Measurements from ENCODE around the gene MAP3K20.

The MAP3K20 gene

DNA sequence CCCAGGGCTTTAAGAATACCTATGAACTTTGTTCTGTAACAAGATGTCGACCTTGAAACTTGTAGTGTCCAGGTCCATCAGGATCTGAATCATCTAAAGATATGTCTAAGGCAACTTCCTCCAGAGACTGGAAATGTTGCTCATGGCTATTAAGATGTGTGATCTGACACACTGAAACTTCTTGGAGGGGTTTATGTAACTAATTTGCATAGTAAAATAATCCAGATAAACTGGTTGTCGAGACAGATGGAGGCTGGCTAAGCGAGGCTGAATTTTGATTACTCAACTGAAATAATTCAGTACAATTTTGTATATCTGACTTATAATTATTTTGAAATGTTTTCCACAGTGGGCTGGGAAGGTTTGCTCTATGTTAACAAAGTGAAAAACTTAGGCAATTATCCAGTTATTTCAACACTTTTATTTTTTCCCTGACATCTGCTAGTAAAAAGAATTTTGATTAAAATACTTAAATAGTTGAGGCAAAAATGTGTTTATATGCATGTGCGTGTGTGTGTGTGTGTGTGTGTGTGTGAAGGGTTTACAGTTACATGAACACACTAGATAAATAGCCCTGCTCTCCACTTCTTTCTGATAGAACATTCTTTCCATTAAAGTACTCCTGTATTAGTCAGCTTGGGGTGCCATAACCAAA lies 11.4 kb upstream of the MAP3K20 start:
- in situ Hi-C loops (cut with MboI; ENCODE audit: low sequenced_read_pairs, unreplicated experiment): no loop called here
- TF ChIP-seq, protein P1, sequence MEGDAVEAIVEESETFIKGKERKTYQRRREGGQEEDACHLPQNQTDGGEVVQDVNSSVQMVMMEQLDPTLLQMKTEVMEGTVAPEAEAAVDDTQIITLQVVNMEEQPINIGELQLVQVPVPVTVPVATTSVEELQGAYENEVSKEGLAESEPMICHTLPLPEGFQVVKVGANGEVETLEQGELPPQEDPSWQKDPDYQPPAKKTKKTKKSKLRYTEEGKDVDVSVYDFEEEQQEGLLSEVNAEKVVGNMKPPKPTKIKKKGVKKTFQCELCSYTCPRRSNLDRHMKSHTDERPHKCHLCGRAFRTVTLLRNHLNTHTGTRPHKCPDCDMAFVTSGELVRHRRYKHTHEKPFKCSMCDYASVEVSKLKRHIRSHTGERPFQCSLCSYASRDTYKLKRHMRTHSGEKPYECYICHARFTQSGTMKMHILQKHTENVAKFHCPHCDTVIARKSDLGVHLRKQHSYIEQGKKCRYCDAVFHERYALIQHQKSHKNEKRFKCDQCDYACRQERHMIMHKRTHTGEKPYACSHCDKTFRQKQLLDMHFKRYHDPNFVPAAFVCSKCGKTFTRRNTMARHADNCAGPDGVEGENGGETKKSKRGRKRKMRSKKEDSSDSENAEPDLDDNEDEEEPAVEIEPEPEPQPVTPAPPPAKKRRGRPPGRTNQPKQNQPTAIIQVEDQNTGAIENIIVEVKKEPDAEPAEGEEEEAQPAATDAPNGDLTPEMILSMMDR (IDR thresholded peaks at IDR 0.05; ENCODE audit: borderline replicate concordance, control extremely low read depth, extremely low read depth, insufficient read depth, missing control alignments): no peak
- DNase-seq (ENCODE audit: low spot score): no peak

DNA sequence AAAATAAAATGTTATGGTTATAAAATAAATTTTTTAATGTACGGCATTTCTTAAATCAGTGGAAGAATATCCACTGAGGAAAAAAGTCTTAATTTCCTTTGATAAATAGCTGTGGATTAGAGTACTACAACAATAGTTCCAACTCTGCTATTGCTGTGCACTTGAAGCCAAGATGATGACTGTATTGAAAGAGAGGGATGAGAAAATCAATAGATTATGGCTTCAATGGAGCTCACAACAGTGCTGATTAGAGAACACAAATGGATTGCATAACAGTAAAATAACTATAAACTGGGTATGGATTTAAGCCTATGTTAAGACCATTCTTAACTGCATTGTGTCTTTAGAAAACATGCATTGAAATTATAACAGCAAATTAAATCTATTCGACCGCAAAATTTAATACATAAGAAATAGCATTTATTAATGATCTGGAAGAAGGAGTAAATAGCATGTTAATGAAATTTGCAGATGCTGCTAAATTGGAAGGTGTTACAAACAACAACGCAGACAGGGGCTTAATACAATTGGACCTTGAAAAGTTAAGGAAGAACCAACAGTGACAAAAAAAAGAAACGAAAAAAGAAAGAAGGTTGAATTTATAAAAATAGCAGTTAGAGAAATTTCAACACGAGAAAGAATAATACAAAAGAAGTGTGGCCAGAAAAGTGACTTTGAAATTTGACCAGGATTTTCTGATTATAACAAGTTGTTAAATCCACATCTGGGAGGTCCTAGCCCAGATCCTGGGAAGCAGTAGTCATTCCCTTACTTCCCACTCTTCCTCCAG lies 8.6 kb upstream of the MAP3K20 start:
- in situ Hi-C loops (cut with MboI; ENCODE audit: low sequenced_read_pairs, unreplicated experiment): no loop called here
- TF ChIP-seq, protein P1 (IDR thresholded peaks at IDR 0.05; ENCODE audit: borderline replicate concordance, control extremely low read depth, extremely low read depth, insufficient read depth, missing control alignments): no peak
- DNase-seq (ENCODE audit: low spot score): no peak

DNA sequence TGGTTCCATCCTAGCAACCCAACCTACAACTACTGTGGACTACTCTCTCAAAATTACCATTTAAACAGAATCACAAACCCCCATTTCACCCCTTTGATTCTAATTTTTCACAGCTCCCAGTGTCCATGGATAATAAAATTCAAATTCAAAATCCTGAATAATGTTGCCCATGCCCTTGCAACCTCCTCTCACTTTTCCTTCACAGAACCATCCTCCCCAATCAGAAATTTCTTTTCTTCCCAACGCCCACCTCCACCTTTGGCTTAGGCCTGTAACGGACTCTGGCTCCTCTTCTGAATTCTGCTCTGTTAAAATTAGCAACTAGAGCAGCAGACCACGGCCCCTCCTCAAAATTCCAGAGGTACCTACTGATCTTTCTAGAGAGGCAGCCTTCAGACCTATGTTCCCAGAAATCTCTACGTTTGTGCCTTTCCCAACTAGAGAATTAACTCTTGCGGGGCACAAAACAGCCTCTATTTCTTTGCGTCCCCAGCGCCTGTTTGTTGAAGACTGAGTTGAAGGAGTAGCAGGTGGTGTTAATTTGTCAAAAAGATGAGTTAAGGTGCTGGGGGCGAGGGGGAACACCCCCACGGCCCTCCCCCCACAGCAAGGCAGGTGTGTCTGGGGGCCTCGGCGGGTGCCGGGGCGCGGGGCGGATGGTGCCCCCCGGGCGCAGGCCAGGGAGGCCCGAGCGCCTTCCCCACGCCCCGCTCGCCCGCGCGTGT lies 428 bp upstream of the MAP3K20 start:
- in situ Hi-C loops (cut with MboI; ENCODE audit: low sequenced_read_pairs, unreplicated experiment): no loop called here
- DNase-seq (ENCODE audit: low spot score): no peak
- TF ChIP-seq, protein P1 (IDR thresholded peaks at IDR 0.05; ENCODE audit: borderline replicate concordance, control extremely low read depth, extremely low read depth, insufficient read depth, missing control alignments): no peak

DNA sequence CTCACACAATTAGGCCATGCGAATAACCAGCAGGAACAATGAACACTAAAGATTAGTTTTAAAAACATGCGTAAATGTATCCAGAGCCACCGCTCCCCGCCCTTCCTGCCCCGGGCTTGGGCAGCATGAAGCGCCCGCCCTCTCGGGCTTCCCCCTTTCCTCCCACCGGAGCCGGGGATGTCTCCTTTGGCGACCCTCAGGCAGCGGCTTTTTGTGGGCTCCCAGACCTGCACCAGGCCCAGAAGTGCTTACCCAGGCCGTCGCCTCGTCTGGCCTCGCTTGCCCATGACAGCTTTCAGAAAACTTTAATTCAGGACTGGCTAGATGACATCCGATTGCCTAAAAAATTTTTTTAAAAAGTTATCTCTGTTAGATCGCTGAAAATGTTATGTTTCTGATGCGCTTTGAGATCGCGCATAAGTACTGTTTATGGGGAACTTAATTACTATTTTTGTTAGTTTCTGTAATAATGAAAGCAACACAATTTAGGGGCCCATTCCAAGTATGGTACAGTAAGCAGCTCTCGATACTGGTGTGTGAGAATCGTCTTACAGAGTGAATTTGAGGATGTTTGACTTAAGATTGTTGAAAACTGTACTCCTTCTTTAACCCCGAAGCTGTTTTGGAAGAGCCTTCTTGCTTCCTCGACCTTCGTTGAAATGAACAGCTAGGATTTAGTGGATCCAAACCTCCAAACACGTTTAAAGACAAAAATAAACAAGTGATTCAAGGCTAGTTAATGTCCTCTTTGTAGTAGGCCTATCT lies 1.1 kb downstream of the MAP3K20 start:
- TF ChIP-seq, protein P1 (IDR thresholded peaks at IDR 0.05; ENCODE audit: borderline replicate concordance, control extremely low read depth, extremely low read depth, insufficient read depth, missing control alignments): no peak
- in situ Hi-C loops (cut with MboI; ENCODE audit: low sequenced_read_pairs, unreplicated experiment): no loop called here
- peak; percentile 27 for DNase-seq (ENCODE audit: low spot score)

DNA sequence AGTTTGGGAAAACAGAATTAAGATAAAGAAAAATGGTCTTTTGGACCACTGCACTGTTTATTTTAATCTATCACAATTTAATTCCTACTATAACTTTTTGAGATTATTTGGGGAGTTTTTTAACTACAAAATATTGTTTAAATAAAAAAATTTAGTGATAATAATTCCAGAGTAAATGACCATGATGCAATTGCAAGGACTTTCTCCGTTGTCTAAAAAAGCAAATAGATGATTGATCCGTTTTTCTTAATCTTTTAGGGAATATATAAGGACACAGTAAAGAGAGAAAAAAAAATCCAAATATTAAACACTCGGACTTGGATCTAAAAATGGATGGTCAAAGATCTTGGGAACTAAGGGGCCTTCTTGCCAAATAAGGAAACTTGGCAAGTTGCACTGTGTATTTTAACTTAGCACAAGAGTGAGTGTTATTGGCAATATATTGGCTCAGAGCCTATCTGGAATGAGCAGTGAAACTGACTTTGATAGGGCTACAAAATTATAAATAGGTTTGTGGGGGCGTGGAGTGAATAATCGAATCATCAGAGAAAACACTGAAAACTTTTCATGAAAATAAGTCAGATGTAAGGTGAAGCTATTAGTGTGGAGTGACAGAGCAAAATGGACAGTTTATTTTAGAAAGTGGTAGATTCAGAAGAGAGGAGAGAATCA lies 2.0 kb downstream of the MAP3K20 start:
- TF ChIP-seq, protein P1 (IDR thresholded peaks at IDR 0.05; ENCODE audit: borderline replicate concordance, control extremely low read depth, extremely low read depth, insufficient read depth, missing control alignments): no peak
- in situ Hi-C loops (cut with MboI; ENCODE audit: low sequenced_read_pairs, unreplicated experiment): no loop called here
- DNase-seq (ENCODE audit: low spot score): no peak

Data from GM13976 (cell line).